Measurements from ENCODE around the gene TPP1. TPM values are rescaled to one million over a fixed set of nuclear protein-coding genes. Genes with fewer than 3 reads are reported as not detected.

The TPP1 gene
- total RNA-seq, 4 donors from 2014 or later = 56.1 to 126 (median 81.9) TPM

GRCh38 chr11:6631361-6631890 is 12.2 kb upstream of the TPP1 start:
- Histone ChIP-seq H3K36me3 (peaks cover 52% of the 10 kb centered on the region), H3K27me3 (peaks cover 3% of the 10 kb centered on the region), H3K4me1 (peaks cover 22% of the 10 kb centered on the region), H3K4me3 (no peak overlapping the region), H3K9me3 (no peaks in the 10 kb centered on the region), H3K27ac (no peak overlapping the region)
- TF ChIP-seq POLR2A (IDR thresholded peaks at IDR 0.05) (no peak), CTCF (IDR thresholded peaks at IDR 0.05) (no peak)
- DNase-seq (ENCODE audit: low spot score in 2 of 2) = no peak
- 92% methylated on average over 11 of the region's 11 CpGs for WGBS

GRCh38 chr11:6630632-6631291 is 11.5 kb upstream of the TPP1 start:
- DNase-seq (ENCODE audit: low spot score in 2 of 2) = no peak
- peaks cover 59% of the 10 kb centered on the region for H3K36me3 ChIP-seq

GRCh38 chr11:6629892-6630631 is 10.8 kb upstream of the TPP1 start:
- H3K4me3 ChIP-seq = peak overlapping the region; percentile 47
- H3K9me3 ChIP-seq = no peaks in the 10 kb centered on the region
- DNase-seq (ENCODE audit: low spot score in 2 of 2) = no peak
- WGBS = 60% methylated on average over 43 of the region's 102 CpGs
- H3K36me3 ChIP-seq = peaks cover 66% of the 10 kb centered on the region
- peaks cover 9% of the 10 kb centered on the region for H3K4me1 ChIP-seq
- peaks cover 3% of the 10 kb centered on the region for H3K27me3 ChIP-seq
- TF ChIP-seq EP300 (IDR thresholded peaks at IDR 0.05) (no peak), POLR2AphosphoS5 (IDR thresholded peaks at IDR 0.05) (no peak)
- H3K27ac ChIP-seq = no peak overlapping the region

More at GRCh38 chr11:6630632-6631291, 11.5 kb upstream of the TPP1 start:
- 63% methylated on average over 10 of the region's 28 CpGs for WGBS
- Histone ChIP-seq H3K4me1 (peaks cover 16% of the 10 kb centered on the region), H3K27me3 (peaks cover 3% of the 10 kb centered on the region), H3K9me3 (no peaks in the 10 kb centered on the region), H3K4me3 (peak overlapping the region; percentile 47), H3K27ac (no peak overlapping the region)
- TF ChIP-seq CTCF (IDR thresholded peaks at IDR 0.05) = no peak
- no peak for TF ChIP-seq POLR2A (IDR thresholded peaks at IDR 0.05)
- TF ChIP-seq EP300 (IDR thresholded peaks at IDR 0.05) = no peak
- TF ChIP-seq POLR2AphosphoS5 (IDR thresholded peaks at IDR 0.05) = no peak

- TF ChIP-seq POLR2A (IDR thresholded peaks at IDR 0.05) = no peak
- TF ChIP-seq CTCF (IDR thresholded peaks at IDR 0.05) = no peak
- TF ChIP-seq POLR2AphosphoS5 (IDR thresholded peaks at IDR 0.05) = no peak
- TF ChIP-seq EP300 (IDR thresholded peaks at IDR 0.05) = no peak
- no peak overlapping the region for H3K27ac ChIP-seq
- peaks cover 71% of the 10 kb centered on the region for H3K36me3 ChIP-seq
- peaks cover 8% of the 10 kb centered on the region for H3K4me1 ChIP-seq
- H3K4me3 ChIP-seq = no peak overlapping the region
- WGBS = 90% methylated on average over 7 of the region's 24 CpGs
- H3K27me3 ChIP-seq = peaks cover 3% of the 10 kb centered on the region
- no peaks in the 10 kb centered on the region for H3K9me3 ChIP-seq
- DNase-seq (ENCODE audit: low spot score in 2 of 2) = no peak
These were observed 10.3 kb upstream of the TPP1 start for GRCh38 chr11:6629573-6629891.

- peaks cover 79% of the 10 kb centered on the region for H3K36me3 ChIP-seq
These were observed 9.3 kb upstream of the TPP1 start for GRCh38 chr11:6628526-6628925.

More at GRCh38 chr11:6628526-6628925, 9.3 kb upstream of the TPP1 start:
- Histone ChIP-seq H3K9me3 (no peaks in the 10 kb centered on the region), H3K27ac (no peak overlapping the region), H3K4me1 (peaks cover 8% of the 10 kb centered on the region), H3K4me3 (no peak overlapping the region), H3K27me3 (peaks cover 3% of the 10 kb centered on the region)
- TF ChIP-seq CTCF (IDR thresholded peaks at IDR 0.05) = no peak
- TF ChIP-seq POLR2A (IDR thresholded peaks at IDR 0.05) = no peak
- TF ChIP-seq EP300 (IDR thresholded peaks at IDR 0.05) = no peak
- TF ChIP-seq POLR2AphosphoS5 (IDR thresholded peaks at IDR 0.05) = no peak
- 94% methylated on average over 4 of the region's 4 CpGs for WGBS
- no peak for DNase-seq (ENCODE audit: low spot score in 2 of 2)
